IPS DF 4.7 (cell line): ENCODE results near the gene NODAL.

Source experiments
- DNase-seq: peaks from one replicate; pipeline ENCODE4 v3.0.0-alpha.2; 2013; ENCODE audit warnings: low spot score; ENCODE audit errors: extremely low read depth

NODAL gene

DNA sequence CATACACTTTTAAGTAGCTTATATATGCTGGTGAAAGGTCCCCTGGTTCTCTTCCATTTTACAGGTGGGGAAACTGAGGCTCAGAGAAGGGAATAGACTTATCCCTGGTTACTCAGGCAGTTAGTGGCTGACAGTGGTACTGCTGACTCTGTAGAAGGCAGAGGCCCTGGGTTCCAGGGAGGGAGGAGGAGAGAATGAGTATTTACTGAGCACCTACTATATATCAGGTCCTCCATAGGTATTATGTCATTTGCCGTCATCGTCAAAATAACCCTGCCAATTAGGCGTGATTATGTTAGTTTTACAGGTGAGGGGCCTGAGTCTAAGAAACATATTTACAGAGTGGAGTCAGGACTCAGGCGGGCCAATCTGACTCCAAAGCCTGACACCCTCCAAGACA lies 23.8 kb upstream of the NODAL start:
- DNase-seq: no peak

DNA sequence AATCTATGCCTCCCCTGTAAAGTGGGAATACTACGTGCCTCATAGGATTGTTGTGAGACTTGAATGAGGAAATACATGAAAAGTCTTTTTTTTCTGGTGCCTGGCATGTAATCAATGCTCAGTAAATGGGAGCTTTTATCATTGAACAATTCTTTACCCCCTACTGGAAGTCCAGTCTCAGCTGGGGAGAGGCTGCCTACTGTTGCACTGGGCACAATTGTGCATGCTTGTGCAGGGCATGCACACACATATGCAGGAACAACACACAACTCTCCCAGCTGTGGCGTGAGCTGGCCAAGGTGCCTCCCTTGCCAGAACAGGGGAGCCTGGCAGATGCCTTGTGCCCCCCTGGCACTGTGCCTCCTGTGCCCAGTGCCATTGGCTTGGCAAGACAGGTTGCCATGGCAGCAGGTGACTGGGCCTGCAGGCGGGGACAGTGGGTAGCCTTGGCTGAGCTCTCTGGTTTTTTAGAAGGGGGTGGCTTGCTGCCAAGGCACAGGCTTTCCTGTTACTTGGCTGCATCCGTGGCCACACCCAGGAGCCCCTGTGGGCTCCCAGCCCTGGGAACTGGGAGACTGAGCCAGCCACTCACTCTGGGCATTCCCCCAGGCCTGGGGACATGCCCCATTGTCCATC lies 21.0 kb upstream of the NODAL start:
- DNase-seq: no peak

DNA sequence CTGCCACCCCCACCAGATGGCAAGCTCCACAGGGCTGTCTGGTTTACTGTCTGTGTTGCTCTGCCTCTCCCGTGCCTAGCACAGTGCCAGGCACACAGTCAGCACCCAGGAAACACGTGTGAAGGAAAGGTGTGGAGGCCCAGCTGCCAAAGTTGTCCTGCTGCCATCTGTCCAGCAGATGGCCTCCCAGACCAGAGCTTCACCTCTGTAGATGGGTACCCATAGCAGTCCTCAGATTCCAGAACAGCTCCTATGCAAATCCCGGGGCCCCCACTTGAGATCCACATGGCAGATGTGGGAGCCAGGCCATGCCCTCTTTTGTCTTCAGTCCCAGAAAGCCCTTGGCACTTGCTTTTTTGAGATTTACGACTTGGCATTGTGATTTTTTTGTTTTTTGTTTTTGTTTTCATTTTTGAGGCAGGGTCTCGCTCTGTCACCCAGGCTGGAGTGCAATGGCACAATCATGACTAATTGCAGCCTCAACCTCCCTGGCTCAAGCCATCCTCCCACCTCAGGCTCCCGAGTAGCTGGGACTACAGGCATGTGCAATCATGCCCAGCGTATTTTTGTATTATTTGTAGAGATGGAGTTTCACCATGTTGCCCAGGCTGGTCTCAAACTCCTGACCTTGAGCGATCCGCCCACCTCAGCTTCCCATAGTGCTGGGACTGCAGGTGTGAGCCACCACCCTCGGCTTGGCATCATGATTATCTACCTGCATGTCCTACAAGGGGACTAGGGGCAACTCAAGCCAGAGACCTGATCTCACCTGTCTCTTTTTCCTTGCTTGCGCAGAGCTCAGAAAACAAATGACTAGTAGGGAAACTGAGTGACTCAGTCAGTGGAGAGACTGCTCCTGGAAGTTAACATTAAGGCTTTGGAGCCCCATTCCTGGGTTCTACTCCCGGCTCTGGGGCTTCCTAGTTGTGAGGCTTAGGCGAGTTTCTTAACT lies 20.2 kb upstream of the NODAL start:
- DNase-seq: no peak

DNA sequence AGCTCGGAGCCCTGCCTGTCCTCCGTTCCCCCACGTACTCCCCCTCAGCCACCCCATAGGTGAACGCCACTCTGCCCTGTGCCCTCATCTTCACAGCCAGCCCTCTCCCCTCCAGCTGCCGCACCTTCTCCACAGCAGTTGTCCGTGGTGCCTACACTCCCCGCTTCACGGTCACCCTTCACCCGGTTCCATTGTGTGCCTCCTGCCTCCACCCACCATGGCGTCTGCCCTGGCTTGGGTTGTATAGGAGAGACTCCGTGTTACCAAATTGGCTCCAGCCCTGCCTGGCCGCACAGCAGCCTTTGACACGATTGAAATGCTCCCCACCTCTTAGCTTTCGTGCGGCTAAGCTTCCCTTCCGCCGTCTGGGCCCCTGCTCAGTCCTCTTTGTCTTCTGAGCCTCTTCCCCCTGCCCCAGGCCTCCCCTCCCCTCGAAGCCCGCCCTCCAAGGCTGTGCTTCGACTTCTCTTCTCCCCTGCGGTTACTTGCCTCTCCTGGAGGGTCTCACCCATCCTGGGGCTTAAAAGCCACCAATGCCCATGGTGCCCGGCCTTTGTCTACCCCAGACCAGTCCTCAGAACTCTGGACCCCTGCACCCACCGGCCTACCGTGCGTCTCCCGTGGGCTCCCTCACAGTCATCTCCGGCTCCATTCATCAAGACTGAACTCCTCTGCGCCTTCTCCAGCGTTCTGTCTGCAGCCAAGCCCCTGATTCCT lies 18.5 kb upstream of the NODAL start:
- no peak for DNase-seq

DNA sequence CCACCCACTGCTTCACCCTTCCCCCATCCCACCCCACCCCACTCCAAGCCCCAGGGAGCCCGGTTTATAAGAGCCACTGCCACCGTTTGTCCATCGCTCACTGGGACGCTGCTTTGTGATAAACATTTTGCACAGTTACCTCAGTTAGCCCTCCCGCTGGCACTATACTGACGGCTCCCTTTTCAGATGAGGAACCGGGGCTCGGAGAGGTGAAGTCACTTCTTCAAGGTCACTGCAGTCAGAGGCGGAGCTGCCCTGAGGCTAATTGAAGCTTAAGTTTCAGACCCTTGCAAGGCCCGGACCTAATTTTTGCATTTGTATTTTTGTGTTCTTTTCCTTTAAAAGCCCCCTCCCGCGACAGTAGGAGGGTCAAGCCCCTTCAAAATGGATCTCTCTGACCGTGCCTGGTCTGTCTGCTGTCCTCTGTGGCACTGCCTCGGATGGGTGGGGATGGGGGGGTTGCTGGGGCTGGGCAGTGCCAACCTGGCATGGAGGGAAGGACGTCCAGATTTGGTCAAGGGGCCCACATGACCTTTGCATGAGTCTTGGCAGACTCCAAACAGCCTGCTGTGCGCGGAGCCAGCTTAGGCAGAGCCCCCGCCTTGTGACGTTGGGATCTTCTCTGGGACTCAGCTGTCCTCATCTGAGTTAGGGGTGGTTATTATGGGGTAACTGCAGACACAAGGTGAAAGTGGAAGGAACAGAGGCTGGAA lies 17.7 kb upstream of the NODAL start:
- DNase-seq: no peak

DNA sequence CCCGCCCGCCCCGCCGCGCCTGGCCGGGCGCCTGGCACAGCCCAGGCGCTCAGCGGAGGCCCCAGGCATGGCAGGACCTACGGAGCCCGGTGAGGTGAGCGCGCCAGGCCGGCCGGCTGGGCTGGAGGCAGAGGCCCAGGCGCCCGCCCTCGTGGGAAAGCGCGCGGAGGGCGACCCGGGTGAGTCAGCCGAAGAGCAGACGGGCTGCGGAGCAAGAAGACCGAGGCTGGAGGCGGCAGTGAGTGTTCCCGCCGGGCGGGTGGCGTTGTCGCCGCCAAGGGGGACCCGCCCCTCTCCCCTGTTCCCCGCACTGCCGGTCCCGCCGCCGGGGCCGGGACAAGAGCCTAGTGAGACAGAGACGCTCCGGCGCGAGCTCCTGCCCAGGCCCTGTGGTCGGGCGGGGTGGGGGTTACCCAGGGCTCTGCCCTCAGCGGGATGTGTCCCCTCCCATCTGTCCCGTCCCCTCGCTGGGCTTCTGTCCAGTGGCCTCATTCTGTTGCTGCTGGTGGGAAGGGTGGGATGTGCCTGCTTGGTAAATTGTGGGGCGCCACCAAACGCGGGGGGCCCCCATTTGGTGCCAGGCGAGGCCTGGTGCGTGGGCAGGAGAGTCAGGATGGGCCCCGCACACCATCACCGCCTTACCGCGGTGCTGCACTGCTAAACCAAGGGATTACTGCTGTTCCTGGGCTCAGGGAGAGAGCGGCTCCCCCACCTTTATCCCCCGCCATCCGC lies 17.0 kb upstream of the NODAL start:
- no peak for DNase-seq

DNA sequence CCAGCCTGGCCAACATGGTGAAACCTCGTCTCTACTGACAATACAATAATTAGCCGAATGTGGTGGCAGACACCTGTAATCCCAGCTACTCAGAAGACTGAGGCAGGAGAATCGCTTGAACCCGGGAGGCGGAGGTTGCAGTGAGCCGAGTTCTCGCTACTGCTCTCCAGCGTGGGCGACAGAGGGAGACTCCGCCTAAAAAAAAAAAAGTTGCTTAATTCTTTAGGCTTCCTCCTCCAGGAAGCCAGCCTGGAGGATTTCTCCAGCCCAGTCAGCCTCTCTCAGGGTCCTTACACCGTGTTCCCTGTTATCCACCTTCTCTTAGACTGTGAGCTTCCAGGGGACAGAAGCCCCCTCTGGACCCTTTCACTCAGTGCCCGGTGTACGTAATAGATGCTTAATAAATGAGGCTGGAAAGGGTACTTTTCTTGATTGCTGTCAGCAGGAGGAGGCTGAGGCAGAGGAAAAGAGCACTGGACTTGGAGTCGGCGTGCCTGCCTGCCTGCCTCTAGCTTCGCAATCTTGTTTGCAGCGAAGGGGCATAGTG lies 16.4 kb upstream of the NODAL start:
- no peak for DNase-seq

DNA sequence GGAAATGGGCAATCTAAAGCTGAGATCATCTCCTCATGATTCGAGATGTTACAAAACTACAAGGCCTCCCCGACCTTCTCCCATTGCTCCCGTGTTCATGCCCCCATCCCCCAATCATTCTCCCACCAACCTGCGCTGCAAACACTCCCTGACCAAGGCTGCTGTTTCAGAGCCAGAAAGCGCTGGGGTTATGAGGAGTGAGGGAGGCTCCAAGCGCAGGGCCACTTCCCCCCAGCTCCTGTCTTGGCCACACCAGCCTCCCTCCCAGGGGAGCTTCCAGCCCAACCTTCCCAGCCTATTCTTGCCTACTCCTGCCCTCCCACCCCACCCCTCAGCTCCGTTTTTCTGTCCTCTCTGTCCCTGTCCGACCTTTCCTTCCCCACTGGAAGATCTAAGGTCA lies 14.7 kb upstream of the NODAL start:
- no peak for DNase-seq

DNA sequence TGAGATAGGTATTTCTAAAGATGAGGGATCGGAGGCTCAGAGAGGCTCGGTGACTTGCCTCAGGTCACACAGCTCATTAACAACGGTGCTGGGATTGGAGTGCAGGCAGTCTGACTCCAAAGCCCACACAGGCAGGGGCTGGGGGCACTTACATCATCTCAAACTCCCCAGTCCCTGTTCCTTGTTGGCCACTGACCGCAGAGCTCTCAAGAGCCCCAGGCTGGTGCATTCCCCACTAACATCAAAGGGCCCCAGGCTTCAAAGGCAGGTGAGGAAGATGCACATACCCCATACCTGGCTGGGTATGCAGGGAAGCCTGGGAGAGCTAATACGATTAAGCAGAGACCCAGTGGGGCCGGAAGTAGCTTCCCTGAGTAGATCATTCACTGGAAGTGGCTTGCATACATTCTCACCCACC lies 13.7 kb upstream of the NODAL start:
- peak; percentile 90 for DNase-seq

DNA sequence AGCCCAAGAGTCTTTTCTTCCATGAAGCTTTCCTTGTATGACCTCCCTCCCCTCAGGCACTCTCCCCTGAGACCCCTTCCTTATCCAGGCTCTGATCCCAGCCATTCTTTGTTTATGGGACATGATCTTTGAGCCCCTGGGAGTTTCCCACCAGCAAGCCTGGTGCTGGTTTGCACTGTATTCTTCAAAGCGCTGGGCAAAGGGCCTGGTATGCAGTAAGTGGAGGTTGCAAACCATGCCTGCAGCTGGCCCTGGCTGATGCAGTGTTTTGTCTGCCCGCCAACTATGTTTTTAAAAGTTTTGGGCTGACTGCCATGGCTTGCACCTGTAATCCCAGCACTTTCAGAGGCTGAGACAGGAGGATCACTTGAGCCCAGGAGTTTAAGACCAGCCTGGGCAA lies 6.8 kb upstream of the NODAL start:
- DNase-seq: no peak

DNA sequence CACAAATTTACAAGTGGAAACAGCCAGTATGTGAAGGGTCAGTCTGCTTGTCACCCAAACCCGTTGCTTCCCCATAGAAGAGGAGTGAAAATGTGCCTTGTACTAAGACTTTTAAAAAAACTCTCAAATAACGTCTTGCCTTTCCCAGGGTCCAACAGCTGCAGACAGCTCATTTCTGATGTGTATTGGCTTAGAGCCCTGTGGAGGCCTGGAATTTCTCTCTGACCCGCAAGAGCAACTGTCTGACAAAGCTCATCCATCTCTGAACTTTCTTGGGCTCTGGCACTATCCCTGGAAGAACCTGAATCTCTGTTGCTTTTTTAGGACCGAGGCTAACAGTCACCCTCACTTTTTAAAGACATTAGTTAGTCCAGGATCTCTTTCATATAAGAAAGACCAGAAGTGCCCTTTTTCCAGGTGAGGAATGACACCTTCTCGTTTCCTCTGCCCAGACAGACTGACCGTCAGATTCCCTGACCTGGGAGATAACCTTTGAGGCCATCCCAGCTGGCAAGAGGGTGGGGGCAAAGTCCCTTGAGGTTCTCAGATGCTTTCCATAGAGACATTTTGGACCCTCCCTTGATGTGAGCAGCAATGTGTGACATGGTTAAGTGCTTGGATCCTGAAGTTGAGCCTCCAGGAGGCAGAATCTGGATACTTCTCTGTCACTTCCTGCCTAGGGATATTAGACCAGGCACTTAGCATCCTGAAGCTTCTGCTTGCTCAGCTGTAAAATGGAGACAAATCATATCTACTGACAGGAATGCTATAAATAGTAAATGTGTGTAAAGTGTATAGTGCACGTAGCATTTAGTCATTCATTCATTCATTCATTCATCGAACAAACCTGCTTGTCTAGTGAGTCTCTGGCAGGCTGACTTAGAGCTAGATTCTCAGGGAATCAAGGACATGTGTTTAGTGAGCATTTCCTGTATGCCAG lies 4.5 kb upstream of the NODAL start:
- DNase-seq: no peak

DNA sequence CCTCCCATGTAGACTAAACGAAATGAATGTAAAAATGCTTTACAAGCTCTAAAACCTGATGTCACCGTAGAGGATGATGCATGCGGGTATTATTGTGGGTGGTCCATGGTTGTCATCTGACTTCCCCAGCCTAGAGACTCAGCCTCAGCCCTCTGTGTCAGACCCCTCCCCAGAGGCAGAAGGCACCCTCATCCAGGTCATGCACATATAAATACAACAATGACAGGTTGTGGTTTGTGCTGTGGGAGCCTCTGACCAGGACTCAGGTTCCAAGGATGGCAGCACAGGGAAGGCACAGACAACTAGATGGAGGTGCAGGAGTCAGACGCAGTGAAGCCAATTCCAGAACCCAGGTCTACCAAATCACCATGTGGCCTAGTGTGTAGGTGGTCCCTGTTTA lies 3.3 kb upstream of the NODAL start:
- no peak for DNase-seq

DNA sequence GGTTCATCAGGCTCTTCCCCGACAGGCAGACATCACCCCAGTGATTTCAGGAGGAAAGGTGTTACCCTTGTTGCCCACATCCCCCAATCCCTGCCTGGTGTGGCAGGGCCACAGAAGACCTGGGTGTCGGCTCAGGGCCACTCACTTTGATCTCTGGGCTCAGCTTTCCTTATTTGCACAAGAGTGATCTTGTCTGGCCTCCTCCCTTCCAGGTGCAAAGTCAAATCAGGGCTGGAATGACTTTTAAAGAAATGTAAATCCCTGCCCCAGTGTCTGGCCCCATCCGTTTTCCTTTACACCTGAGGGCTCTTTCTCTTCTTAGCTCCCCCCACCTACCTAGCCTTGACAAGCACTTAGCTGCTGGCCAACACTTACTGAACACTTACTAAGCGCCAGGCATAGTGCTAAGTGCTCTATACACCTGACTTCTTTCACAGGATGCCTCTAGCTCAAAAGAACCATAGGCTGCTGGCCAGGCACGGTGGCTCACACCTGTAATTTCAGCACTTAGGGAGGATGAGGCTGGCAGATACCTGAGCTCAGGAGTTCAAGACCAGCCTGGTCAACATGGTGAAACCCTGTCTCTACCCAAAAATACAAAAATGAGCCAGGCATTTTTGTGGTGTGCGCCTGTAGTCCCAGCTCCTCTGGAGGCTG lies 979 bp upstream of the NODAL start:
- peak; percentile 89 for DNase-seq

DNA sequence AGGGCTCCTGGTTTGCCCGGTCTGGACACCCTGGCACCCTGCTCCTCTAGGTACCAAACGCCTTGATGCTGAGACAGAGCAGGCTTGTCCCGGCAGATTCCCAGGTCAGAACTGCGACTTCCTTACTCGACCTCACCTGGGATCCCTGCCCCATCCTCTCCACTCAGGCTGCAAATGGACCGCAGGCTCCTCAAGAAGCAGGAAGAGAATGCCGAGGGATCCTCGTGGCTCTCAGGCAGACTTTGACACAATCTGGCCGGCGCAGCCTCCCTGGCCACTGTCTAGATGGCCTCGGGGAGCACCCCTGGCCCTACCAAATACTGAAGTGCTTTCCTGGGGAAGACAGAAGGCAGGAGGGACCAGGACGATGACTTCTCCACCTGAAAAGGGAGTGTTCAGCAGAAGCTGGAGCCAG lies 421 bp upstream of the NODAL start:
- no peak for DNase-seq

DNA sequence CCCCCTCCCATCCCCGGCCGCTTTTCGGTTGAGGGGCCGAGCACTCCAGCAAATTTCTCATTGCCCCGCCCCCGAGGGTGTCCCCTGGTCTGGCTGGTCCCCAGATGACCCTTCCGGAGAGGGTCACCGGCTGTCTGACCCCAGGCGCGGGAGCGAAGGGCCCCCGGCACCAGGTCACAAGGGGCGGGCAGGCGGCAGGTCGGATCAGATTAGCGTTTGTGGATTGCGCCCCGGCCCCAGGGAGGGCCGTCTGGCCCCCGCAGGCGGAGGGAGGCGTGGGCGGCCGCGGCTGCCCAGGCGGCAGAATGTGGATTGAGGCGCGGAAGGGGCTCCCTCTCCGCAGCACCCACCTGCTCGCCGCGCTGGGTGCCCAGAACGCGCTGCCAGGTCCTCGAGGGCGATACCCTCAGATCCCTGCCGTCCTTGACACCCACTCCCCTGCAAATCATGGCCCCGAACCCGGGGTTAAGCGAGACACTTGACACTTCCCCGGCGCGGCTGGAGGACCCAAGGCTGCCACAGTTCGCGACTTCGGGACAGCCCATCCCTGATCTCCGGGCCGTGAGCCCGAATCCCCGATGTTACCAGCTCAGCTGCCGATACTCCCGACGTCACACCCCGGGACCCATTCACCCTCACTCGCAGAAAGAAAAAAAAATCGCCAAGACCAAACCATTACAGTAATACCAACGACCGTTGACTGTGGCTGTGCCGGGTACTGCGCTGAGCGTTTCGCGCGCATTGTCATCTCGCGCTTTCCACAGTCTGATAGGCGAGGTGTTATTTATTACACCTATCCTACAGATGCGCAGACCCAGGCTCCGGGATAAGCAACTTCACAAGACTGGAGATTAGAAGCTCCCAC lies 953 bp downstream of the NODAL start:
- no peak for DNase-seq

DNA sequence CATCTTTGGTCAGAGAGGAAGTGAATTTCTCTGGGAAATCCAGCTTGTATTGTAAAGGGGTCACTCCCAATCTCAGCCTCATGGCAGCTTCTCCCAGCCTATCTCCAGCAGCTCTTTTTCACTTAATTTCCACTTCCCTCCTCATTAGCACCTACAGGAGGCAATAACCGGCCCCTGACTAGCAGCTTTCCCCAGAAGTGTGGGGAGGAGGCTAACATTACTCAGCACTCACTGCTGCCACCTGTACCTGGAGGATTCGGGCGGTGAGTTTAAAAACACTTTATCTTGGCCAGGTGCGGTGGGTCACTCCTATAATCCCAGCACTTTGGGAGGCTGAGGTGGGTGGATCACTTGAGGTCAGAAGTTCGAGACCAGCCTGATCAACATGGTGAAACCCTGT lies 3.8 kb downstream of the NODAL start:
- DNase-seq: no peak

DNA sequence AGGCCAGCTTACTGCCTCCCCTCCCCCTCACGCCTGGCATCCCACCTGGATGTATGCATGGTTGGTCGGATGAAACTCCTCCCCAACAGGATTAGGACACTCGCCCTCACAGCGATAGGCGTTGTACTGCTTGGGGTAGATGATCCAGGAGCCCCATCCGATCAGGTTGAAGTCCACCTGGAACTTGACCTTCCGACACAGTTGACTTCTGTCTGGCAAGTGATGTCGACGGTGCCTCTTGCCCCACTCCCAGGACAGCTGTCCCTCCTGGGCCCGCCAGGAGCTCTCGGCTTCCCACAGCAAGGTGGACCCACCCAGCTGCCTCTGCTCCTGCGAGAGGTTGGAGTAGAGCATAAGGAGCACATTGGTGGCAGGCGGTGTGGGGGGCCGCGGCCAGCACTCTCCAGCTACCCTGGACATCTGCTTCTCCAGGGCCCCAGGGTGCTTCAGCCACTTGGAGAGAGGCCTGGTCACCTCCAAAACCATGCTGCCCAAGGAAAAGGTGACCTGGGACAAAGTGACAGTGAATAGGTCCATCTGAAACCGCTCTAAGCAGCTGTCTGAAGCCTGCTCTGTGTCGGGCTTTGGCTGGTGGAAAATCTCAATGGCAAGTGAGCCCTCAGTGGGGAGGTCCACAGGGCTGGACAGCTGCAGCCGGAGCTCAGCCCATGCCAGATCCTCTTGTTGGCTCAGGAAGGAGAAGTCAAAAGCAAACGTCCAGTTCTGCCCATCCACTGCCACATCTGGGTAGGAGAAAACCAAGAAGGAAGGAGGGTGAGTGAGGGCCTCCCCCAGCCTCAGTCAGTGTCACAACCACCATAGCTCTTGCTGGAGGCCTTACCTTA lies 6.0 kb downstream of the NODAL start:
- no peak for DNase-seq
